ENCODE data around the gene GPR42.

DNA sequence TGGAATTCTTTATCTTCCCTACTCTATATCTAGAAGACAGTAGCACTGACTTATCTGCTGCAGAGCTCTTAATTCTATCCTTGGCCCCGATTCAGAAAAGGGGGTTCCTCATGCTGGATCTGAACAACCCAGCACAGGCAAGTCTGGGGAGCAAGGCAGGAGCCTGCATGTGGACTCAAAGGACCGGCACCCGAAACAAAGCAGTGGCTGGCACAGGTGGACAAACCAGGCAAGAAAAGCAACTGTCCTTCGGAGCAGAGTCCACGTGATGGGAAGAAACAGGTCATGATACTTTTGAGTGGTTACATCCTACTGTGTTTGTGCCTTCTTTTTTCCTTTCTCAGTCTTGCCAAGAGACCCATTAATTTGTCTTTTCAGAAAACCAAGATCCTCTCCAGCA is 38.3 kb downstream of the GPR42 start:
- TF ChIP-seq, protein P1, sequence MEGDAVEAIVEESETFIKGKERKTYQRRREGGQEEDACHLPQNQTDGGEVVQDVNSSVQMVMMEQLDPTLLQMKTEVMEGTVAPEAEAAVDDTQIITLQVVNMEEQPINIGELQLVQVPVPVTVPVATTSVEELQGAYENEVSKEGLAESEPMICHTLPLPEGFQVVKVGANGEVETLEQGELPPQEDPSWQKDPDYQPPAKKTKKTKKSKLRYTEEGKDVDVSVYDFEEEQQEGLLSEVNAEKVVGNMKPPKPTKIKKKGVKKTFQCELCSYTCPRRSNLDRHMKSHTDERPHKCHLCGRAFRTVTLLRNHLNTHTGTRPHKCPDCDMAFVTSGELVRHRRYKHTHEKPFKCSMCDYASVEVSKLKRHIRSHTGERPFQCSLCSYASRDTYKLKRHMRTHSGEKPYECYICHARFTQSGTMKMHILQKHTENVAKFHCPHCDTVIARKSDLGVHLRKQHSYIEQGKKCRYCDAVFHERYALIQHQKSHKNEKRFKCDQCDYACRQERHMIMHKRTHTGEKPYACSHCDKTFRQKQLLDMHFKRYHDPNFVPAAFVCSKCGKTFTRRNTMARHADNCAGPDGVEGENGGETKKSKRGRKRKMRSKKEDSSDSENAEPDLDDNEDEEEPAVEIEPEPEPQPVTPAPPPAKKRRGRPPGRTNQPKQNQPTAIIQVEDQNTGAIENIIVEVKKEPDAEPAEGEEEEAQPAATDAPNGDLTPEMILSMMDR (IDR thresholded peaks at IDR 0.05) = no peak
- no peak for TF ChIP-seq POLR2A (IDR thresholded peaks at IDR 0.05)

Data from adrenal gland (tissue), 5 donors.